Hepatocyte (in vitro differentiated cells): Measurements from ENCODE around the gene TBC1D5.

Experiments used
- CTCF ChIP-seq: fragments of 200-600 bp; sonication (generic); IDR thresholded peaks from 2 replicates; pipeline ENCODE4 v1.5.1; 2016; ENCODE audit warnings: antibody characterized with exemption, mild to moderate bottlenecking; ENCODE audit not compliant: poor library complexity
- EZH2 ChIP-seq: fragments of 200-600 bp; sonication (generic); IDR thresholded peaks from 2 replicates; pipeline ENCODE4 v1.6.1; 2016; ENCODE audit warnings: antibody characterized with exemption, mild to moderate bottlenecking, borderline replicate concordance
- EZH2phosphoT487 ChIP-seq: fragments of 200-600 bp; sonication (generic); IDR thresholded peaks from one replicate; pipeline ENCODE4 v1.6.1; 2018; ENCODE audit warnings: antibody characterized with exemption, mild to moderate bottlenecking, low read depth, moderate library complexity; ENCODE audit not compliant: unreplicated experiment, severe bottlenecking

- TF ChIP-seq CTCF (no peak), EZH2 (no peak), EZH2phosphoT487 (no peak)
Observed at GRCh38 chr3:17217588-17217987, 524.8 kb downstream of the TBC1D5 start.
